Gastroesophageal sphincter (tissue), 3 donors: ENCODE measurements around the gene FANCI.

Experiments
- CTCF ChIP-seq, 4 experiments: fragments of 200-600 bp in 2 of 4; fragments of 450-650 bp in 2 of 4; sonication (generic) in 1 of 4; IDR thresholded peaks; one replicate each; pipeline ENCODE4 v1.5.1; 2017 to 2019; ENCODE audit warnings: antibody characterized with exemption in 4 of 4, mild to moderate bottlenecking in 2 of 4, moderate library complexity in 2 of 4
- POLR2A ChIP-seq, 2 donors: fragments of 450-650 bp; IDR thresholded peaks; one replicate each; pipeline ENCODE4 v1.6.1; 2017; ENCODE audit warnings: antibody characterized with exemption in 2 of 2, mild to moderate bottlenecking in 2 of 2, moderate library complexity in 1 of 2
- POLR2AphosphoS5 ChIP-seq: sonication (generic); formaldehyde crosslinking; IDR thresholded peaks from one replicate; pipeline ENCODE4 v1.6.1; 2017; ENCODE audit warnings: antibody characterized with exemption

- TF ChIP-seq CTCF (IDR thresholded peaks at IDR 0.05), result no peak
- no peak for TF ChIP-seq POLR2A (IDR thresholded peaks at IDR 0.05)
- TF ChIP-seq POLR2AphosphoS5, result no peak
Measured at GRCh38 chr15:89325039-89325803, 81.4 kb downstream of the FANCI start.
